Fibroblast of gingiva (primary cell): Measurements from ENCODE around the gene PER1.
A peak's percentile ranks its signal among the peaks of the same experiment; 100 is the strongest.
"Not testable (repeated sequence)": the region's sequence is repeated elsewhere in the genome, so short reads cannot be mapped to it uniquely, and the experiment has no call there.

Experiments used
- DNase-seq: peaks from one replicate; pipeline ENCODE4 v3.0.0-alpha.2; 2011; ENCODE audit warnings: low read depth

Gene PER1

DNA sequence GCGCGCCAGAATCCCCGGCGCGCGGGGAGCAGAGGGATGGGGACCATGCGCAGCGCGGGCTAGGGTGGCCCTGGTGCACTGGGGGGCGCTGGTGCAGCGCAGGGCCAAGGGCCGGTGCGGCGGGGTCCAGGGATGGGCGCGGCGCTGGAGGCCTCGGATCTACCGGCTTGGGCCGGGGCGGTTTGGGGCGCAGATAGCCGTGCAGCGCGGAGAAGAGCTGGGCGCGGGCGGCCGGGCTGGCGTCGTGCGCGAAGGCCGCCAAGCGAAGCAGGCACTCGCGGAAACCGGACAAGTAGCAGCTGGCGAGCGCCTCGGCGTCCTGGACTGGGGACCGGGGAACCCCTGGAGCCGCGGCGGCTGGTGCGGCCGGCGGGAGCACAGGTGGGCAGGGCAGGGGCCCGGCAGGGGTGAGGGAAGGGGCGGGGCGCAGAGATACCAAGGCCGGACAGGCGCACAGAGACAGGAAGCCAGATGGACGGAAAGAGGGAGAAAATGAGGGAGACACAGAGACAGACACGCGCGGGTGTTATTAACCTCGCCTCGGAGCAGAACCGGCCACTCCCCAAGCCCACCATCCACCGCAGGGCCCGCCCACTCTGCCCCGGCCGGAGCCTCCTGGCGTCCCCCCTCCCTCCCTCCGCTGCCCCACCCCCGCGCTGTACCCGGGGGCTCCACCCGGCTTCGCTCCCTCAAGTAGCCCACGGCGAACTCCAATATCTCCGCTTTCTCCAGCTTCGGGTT, 30.4 kb downstream of the PER1 start:
- DNase-seq: peak; percentile 61

DNA sequence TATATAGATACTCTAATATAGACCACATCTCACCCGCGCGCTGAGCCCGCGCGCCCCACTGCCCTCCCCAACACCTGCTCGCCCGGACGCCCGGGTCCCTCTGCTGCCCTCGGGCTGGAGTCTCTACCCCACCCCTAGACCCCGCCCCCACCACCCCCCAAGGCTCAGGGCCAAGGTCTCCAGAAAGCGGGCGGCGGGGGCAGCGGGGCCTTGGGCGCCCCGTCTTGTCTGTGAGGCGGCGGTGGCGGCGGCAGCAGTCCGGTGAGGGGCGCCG, 30.9 kb downstream of the PER1 start:
- DNase-seq: no peak

DNA sequence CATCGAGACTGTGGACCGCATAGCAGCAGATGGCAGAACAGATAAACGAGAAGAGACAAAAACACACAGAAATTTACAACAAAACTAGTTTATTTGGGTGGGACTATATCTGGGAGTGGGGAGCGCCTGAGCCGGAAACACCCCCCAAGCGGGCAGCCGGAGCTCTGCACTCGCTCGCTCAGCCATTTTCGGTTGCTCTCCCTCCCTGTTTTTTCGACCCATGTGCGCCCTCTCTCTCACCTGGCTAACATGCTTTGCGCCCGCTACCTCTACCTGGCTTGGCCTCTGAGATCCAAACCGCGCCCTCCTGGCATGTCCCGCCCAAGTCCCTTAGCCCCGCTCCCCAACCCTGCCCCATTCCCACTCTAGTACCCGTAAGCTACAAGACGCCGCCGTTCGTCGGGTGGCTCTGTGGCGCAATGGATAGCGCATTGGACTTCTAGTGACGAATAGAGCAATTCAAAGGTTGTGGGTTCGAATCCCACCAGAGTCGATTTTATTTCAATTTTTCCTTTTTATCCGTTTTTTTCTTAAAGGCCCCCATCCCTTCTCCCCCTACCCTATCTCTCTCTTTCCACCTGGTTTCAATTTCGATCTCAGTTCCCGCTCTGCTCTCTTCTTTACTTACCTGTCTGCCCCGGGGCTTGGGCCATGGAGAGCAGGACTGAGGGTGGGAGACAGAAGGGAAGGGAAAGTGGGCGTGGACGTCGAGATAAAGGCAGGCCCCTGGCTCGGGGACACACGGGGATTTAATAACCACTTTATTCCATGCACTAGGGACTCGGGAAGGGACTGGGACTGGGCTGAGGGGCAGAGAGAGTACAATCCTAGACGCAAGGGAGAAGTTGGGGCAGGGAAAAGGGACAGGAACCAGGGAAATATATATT, 31.4 kb downstream of the PER1 start:
- DNase-seq: peak; percentile 69

DNA sequence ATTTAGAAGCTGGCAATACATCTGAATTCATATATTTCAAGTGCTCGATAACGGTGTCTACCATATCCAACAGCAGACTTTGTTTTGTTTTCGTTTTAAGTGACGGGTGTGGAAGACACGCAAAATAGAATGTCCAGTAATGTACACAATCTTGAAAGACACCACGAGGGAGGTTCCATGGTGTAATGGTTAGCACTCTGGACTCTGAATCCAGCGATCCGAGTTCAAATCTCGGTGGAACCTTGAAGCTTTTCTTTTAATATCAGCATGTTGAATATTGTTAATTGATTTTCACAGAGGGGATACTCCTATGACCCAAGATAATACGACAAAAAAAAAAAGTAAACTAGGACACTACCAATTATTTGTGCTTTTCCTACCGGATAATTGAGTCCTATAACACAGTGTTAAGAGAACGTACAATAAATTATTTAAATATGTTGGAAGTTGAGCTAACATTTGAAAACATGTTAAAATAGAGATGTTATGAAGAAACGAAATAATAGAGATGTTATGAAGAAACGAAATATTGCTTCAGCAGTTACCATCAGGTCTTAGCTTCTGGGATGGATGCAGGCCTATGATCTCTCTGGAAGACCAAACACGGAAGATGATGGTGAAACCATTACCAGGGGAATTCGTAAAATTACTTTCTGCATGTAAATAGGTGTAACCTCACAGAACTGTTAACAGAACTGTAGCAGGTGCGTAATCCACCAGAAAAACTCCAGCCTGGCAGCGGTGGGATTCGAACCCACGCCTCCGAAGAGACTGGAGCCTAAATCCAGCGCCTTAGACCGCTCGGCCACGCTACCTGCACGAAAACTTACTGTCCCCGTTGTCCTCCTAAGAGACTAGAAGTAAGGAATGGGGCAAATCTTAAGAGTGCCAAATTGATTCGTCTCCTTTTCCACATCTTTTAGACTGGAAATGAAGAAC, 32.4 kb downstream of the PER1 start:
- DNase-seq: peak; percentile 90

DNA sequence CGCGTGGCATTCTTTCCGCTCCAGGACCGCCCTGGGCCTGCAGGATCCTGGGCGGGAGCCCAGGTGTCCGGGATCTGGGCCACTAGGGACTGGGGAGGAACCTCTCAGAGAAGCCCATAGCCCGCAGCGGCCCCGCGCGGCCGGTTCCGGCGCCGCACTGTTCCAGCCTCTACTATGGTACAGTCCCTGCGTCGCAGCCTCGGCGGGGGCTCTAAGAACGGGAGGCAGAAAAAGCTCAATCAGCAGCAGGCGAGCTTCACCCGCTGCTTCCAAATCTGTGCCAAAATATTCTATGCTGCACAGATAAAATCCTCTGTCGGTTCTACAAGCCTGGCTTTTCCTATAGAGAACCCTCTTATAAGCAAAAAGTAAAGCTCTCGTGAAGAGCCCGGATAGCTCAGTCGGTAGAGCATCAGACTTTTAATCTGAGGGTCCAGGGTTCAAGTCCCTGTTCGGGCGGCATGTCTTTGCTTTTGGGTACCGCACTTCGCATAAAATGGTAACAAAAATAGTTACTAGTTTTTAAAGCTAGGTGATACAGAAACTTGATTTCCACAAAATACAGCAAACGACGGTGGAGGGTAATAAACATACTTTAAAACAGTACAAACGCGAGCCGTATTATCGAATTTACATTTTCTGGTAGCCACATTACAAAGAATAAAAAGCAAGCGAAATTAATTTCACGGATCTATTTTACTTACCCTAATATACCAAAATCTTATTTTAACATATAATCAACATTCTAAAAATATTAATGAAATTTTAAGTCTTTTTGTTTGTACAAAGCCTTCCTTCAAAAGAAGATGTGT, 33.2 kb downstream of the PER1 start:
- peak; percentile 72 for DNase-seq

DNA sequence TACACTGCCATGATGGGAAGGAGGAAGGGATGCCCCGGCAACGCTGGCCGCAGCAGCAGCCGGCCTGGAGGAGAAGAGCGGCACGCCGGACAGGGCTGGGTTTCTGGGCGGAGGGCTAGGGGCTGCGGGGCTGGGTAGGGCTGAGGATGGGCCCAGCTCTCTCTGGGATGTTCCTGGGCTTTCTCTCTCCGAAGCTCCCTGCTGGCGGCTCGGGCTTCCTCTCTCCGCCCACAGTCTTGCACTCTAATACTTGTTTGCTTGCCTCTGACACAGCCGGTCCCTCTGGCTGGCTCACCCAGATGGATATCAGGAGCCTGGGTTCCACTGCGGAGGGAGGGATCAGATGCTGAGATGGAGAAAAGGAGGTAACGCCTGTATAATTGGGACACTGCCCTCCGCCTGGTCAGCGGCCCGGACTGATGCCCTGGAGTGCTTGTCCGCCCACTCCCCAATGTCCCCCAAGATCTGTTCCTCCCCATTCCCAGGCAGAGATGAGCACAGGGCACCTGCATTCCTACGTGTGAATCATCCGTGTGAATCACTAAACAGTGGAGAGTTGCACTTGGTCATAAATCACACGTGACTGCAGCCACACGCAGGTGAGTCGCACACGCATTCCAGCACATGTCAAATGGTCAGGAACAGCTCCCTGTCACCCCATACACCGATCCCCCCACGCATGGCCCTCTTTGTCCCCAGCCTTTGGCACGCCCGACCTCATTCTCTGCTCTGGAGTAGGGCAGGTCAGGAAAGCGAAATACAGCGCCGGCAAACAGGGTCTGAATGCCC, 34.0 kb downstream of the PER1 start, which contains the start of gene ALOXE3:
TSS of gene ALOXE3 (minus strand) at position 535 of the 789 bp plus-strand sequence. CDS start at position 11, 524 bp downstream.
- no peak for DNase-seq

DNA sequence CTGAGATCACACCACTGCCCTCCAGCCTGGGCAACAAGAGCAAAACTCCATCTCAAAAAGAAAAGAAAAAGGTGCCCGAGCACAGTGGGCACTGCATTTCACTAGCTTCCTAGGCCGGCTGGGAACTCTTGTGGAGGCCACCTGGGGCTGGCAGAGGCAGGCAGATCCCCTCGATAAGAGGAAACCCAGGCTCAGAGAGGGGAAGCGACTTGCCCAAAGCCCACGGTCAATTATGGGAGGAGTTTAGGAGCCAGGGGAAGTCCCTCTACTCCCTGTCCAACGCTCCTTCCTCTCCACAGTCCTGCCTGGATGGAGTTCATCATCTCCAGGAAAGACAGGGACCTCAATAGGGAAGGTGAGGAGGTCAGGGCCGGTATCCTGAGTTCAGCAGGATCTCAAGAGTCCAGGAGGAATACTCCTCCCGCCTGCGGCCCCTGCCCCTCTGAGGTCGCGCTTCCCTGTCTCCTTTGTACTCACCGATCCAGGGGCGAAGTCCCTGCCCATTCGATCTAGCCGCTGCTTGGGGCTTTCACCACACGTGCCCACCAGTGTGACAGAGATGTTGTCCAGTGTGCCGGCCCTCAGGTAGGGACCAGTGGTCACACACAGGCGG, 34.7 kb downstream of the PER1 start:
- no peak for DNase-seq

DNA sequence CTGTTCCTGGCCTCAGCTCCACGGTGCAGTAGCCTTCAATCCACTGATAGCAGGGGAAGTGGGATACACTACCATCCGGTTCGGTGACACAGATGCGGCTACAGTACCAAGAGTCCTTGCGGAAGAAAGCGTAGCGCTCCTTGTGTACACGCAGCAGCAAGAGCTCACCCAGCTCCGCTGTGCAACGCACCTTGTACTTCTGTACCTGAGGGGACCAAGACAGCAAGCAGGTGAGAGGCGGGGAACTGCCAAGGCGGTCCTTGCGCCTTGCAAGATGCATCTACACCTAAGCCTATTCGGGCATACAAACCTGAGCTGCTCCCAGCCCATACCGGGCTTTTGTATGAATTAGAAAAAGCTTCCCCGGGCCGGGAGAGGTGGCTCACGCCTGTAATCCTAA, 35.4 kb downstream of the PER1 start:
- no peak for DNase-seq

DNA sequence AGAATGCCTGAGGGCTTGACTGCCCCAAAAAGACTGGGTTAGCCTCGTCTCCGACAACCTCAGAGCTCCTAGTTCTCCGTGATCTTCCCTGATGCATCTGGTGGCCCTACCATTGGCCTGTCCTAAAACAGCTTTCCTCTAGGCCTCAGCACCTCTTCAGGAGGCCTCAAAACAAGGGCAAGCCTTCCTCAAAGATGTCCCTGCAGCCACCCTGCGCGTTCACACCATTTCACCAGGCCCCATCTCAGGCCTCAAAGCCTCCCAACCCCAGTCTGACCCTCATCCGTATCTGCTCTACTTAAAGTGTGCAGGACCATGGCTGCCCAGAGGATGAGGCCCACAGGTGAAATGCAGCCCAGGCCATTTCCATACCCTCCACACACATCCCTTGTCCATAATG, 41.3 kb downstream of the PER1 start:
- DNase-seq: no peak

DNA sequence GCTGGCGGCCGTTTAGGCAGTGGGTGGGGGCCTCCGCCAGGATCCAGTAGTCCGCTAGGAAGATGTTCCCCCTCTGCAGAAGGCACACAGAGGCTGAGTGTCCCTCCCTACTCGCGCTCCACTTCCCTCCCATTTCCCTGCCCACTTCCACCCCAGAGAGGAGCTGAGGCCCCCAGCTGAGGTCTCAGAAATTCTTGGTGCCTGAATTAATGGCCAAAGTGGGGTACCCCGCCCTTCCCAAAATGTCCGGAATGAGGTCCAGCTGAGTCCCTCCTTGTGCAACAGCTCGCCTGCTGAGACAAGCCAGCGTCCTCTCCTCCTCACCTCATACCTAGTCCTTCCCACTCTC, 41.8 kb downstream of the PER1 start:
- DNase-seq: no peak

DNA sequence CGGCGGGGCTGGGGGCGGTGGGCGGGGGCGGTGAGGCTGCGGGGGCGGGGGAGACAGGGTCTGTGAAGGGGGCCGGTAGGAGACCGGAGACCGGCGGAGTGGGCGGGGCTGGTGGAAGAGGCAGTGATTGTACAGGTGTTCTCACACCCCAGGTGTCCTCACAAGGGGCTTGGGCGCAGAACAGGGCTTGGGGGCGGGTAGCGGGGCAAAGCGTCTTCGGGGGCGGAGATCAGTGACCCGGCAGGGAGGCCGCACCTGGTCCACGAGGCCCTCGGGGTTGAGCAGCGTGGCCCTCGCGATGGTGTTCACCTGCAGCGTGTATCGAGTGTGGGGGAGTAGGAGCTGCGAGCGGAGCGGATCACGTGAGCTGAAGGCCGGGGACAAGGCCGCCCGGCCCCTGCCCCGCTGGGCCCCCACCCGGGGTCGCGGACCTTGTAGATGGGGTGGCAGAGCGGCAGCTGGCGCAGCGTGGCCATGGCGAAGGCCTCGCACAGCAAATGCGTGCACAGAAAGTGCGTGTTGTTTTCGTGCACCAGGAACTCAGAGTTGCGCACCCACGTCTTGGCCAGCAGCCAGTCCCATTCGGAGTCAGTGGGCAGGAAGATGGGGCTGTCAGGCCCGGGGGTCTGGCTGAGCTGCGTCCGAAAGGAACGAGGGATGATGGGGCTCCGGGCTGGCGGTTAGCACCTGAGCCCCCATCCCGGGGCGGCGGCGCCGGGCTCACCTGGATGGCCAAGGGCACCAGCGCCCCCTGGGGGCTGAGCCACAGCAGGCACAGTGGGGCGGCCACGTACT, 42.3 kb downstream of the PER1 start:
- DNase-seq: no peak

DNA sequence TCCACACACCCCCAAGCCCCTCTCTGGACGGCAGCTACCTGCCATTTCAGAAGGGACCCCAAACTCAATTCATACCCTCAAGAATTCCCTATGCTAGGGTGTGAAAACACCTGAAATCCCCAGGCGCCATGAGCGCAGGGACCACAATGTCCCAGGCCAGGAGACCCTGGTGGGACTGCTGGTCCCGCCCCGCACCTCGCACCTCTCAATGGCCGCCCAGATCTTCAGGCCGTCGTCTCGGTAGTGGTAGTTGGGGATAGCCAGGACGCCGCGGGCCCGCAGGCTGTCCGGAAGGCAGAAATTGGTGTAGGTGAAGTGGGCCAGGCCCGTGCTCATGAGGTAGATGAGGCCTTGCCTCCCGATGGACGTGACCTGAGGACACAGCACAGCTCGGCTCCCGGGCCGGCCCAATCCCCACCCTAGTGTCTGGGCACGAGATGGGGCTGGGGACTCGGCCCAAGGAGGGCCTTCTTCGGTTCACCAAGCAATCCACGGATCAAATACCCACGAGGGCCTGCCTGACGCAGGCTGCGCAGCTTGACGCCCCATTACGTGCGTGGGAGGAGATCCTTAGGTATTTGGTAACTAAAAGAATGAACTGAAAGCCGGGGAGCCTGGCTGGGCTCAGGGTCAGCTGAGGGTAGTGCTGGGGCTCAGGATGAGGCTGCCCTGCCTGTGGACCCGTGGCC, 43.1 kb downstream of the PER1 start:
- DNase-seq: no peak

DNA sequence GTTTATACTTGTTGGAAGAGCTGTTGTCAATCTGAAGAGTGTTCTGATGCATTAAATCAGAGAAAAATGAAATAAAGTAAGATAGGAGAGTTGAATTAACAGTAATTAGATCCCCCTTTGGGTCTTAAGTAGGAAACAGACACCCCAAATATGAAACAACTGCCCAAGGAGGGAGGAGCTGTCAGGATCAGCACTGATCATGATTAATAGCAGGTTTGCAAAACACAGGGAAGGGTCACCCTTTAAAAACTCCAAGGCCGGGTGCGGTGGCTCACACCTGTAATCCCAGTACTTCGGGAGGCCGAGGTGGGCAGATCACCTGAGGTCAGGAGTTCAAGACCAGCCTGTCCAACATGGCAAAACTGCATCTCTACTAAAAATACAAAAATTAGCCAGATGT, 45.2 kb downstream of the PER1 start:
- not testable (repeated sequence) for DNase-seq

DNA sequence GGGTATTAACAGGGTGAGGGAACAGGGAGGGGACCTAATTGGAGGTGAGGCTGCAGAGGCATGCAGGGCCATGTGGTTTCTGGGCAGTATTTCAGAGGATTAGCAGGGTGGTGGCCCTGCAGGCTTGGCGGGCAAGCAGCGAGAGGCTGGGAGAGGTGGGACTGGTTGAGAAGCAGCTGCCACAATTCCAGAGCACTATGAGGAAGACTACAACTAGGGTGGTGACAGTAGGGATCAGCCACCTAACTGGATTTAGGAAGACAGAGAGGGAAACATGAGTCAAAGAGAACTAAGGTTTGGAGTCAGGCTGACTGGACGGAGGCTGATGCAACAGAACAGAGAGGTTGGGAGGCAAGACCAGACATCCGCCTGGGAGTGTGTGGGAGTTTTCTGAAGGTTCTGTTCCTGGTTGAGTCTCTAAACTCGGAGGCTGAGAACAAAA, 46.2 kb downstream of the PER1 start:
- no peak for DNase-seq

DNA sequence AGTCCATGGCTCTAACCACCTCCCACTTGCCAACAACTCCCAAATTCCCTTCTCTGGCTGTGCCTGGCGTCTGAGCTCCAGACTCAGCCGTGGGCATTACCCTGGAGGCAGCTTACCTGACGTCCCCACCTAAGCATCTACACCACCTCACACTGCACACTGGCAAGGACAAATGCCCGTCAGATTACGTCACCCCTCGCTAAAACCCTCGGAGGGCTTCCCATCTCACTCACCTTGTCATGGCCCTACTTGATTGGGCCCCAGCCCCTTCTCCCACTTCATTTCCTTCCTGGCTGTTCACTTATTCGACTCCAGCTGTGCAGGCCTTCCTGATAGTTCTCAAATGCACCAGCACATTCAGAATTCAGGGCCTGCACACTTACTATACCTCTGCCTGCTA, 47.3 kb downstream of the PER1 start:
- no peak for DNase-seq

DNA sequence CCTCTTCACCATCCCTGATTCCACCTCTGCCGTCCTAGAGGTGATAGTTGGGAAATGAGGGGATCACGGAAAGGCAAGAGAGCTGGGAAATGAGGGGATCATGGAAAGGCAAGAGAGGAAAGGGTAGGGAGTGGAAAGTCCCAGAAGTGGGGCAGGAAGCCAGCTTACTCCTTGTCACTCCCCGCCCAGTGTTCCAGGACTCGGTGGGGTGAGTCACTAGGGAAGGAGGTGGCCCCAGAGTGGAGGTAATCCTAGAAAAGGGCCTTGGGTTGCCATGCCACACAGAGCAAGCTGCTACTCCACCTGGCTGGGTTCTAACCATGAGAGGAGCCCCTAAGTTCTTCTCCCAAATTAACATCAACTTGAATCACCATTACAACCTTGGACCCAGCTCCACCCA, 48.7 kb downstream of the PER1 start:
- DNase-seq: no peak

DNA sequence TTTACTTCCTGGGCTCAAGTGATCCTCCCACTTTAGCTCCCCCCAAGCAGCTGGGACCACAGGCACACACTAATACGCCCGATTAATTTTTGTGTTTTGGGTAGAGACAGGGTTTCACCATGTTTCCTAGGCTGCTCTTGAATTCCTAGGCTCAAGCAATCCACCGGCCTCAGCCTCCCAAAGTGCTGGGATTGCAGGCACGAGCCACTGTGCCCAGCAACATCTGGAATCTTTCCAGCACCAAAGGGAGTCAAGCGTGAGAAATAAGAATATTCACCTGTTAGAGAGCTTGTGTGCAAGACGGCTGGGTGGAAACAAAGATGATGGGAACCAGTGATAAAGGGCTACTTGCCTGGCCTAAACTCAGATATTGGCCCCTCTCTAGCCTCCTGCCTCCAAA, 50.5 kb downstream of the PER1 start:
- DNase-seq: no peak

DNA sequence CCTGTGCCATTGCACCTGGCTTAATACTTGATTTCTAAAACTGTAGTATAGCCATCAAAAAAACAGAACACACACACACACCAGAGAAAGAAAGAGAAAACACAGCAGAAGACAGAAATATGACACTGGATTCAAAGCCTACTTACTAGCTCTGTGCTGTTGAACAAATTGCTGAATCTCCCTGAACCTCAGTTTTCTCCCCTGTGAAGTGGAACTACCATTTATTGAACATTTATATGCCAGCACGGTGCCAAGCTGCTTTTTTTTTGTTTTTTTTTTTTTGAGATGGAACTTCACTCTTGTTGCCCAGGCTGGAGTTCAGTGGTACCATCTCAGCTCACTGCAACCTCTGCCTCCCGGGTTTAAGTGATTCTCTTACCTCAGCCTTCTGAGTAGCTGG, 51.4 kb downstream of the PER1 start:
- DNase-seq: no peak

DNA sequence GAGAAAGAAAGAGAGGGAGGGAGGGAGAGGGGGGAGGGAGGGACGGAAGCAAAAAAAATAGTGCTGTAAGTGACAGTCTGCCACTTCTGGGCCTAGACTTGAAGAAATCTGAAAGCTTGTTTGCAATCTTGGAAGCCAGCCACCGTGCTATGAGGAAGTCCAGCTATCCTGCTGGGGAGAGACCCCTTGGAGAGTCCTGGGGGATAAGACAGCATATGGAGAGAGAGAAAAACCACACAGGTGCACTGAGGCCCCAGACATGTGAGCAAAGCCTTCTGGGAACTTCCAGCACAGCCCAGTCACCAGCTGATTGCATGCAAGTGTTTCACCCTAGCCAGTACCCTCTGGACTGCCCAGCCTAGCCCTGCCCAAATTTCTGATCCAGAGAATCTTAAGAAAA, 52.1 kb downstream of the PER1 start:
- no peak for DNase-seq
